ENCODE measurements around the gene AR. TPM values are rescaled to one million over a fixed set of nuclear protein-coding genes. Genes with fewer than 3 reads are reported as not detected.

Gene AR
- polyA plus RNA-seq, 4 donors, result 2.5 to 3.8 (median 3.0) TPM

GRCh38 chrX:67721321-67721720 lies 177.5 kb downstream of the AR start:
- DNase-seq (ENCODE audit: low read depth in 4 of 4, low spot score in 2 of 4), result no peak

- DNase-seq (ENCODE audit: low read depth in 4 of 4, low spot score in 2 of 4), result no peak
Observed at GRCh38 chrX:67723580-67724351, 179.9 kb downstream of the AR start.

- DNase-seq (ENCODE audit: low read depth in 4 of 4, low spot score in 2 of 4), result no peak
Observed at GRCh38 chrX:67724359-67725110, 180.7 kb downstream of the AR start.

GRCh38 chrX:67725471-67725870 lies 181.7 kb downstream of the AR start:
- no peak for DNase-seq (ENCODE audit: low read depth in 4 of 4, low spot score in 2 of 4)

GRCh38 chrX:67726018-67726417 lies 182.2 kb downstream of the AR start:
- DNase-seq (ENCODE audit: low read depth in 4 of 4, low spot score in 2 of 4), result no peak

- no peak for DNase-seq (ENCODE audit: low read depth in 4 of 4, low spot score in 2 of 4)
Observed at GRCh38 chrX:67727576-67727975, 183.8 kb downstream of the AR start.

GRCh38 chrX:67730296-67730695 lies 186.5 kb downstream of the AR start:
- DNase-seq (ENCODE audit: low read depth in 4 of 4, low spot score in 2 of 4), result no peak

- DNase-seq (ENCODE audit: low read depth in 4 of 4, low spot score in 2 of 4), result no peak
Observed at GRCh38 chrX:67731061-67731460, 187.2 kb downstream of the AR start.

GRCh38 chrX:67732864-67733263 lies 189.0 kb downstream of the AR start:
- no peak for DNase-seq (ENCODE audit: low read depth in 4 of 4, low spot score in 2 of 4)

- no peak for DNase-seq (ENCODE audit: low read depth in 4 of 4, low spot score in 2 of 4)
Observed at GRCh38 chrX:67734111-67734753, 190.4 kb downstream of the AR start.

- DNase-seq (ENCODE audit: low read depth in 4 of 4, low spot score in 2 of 4), result no peak
Observed at GRCh38 chrX:67749536-67749935, 205.7 kb downstream of the AR start.

GRCh38 chrX:67750694-67751093 lies 206.9 kb downstream of the AR start:
- DNase-seq (ENCODE audit: low read depth in 4 of 4, low spot score in 2 of 4), result no peak

- no peak for DNase-seq (ENCODE audit: low read depth in 4 of 4, low spot score in 2 of 4)
Observed at GRCh38 chrX:67759018-67759417, 215.2 kb downstream of the AR start.

GRCh38 chrX:67777148-67777547 lies 233.3 kb downstream of the AR start:
- DNase-seq (ENCODE audit: low read depth in 4 of 4, low spot score in 2 of 4), result no peak

GRCh38 chrX:67779099-67779498 lies 235.3 kb downstream of the AR start:
- DNase-seq (ENCODE audit: low read depth in 4 of 4, low spot score in 2 of 4), result no peak
